Measurements from ENCODE around the gene SEMA5A.

GRCh38 chr5:9009931-9010651 lies 535.8 kb downstream of the SEMA5A start:
- TF ChIP-seq POLR2A (IDR thresholded peaks at IDR 0.05) = no peak
- no peak for TF ChIP-seq CTCF (IDR thresholded peaks at IDR 0.05)

Data from uterus (tissue), 2 donors.